Measurements from ENCODE around the gene ELK4.

The ELK4 gene

GRCh38 chr1:205583461-205584130, 48.2 kb downstream of the ELK4 start:
- H3K4me3 ChIP-seq (ENCODE audit: low read length): no peak overlapping the region
- H4K8ac ChIP-seq (ENCODE audit: low read depth, low read length): no peak overlapping the region
- H3K36me3 ChIP-seq (ENCODE audit: control insufficient read depth, insufficient read depth, low read length): no peaks in the 10 kb centered on the region
- no peak overlapping the region for H3K27ac ChIP-seq (ENCODE audit: low read depth, low read length)
- DNase-seq: no peak
- no peak overlapping the region for H3K9ac ChIP-seq (ENCODE audit: low read length)
- H2BK15ac ChIP-seq (replicated peaks; ENCODE audit: low read depth): no peak overlapping the region
- H2AK5ac ChIP-seq (ENCODE audit: low read length): no peak overlapping the region
- no peak overlapping the region for H3K4ac ChIP-seq (ENCODE audit: low read depth, low read length)
- no peaks in the 10 kb centered on the region for H3K79me2 ChIP-seq (ENCODE audit: control insufficient read depth, insufficient read depth, low read length)
- H3K27me3 ChIP-seq (ENCODE audit: insufficient read depth, low read length, poor library complexity): no peaks in the 10 kb centered on the region
- no peak overlapping the region for H3K23ac ChIP-seq (ENCODE audit: low read length)
- no peaks in the 10 kb centered on the region for H3K4me1 ChIP-seq (ENCODE audit: control insufficient read depth, low read depth, low read length)
- no peak overlapping the region for H2BK120ac ChIP-seq (ENCODE audit: low read depth, low read length)
- H2BK5ac ChIP-seq (ENCODE audit: low read length): no peak overlapping the region
- H3K4me2 ChIP-seq (ENCODE audit: low read length): no peak overlapping the region
- H3K79me1 ChIP-seq (ENCODE audit: low read length): no peaks in the 10 kb centered on the region
- no peak overlapping the region for H3K56ac ChIP-seq (ENCODE audit: low read length)
- no CpG with 5 or more reads among the region's 7 CpGs for WGBS (ENCODE audit: extremely low coverage, insufficient coverage, low lambda C conversion rate)
- no peak overlapping the region for H3K18ac ChIP-seq (ENCODE audit: low read length)
- H4K5ac ChIP-seq (ENCODE audit: low read length): no peak overlapping the region

- Histone ChIP-seq H3K4me1 (ENCODE audit: control insufficient read depth, low read depth, low read length) (no peaks in the 10 kb centered on the region), H2AK5ac (ENCODE audit: low read length) (no peak overlapping the region), H2BK120ac (ENCODE audit: low read depth, low read length) (no peak overlapping the region), H3K9ac (ENCODE audit: low read length) (no peak overlapping the region), H3K23ac (ENCODE audit: low read length) (no peak overlapping the region), H3K18ac (ENCODE audit: low read length) (no peak overlapping the region), H3K27me3 (ENCODE audit: insufficient read depth, low read length, poor library complexity) (no peaks in the 10 kb centered on the region), H3K79me2 (ENCODE audit: control insufficient read depth, insufficient read depth, low read length) (no peaks in the 10 kb centered on the region), H4K5ac (ENCODE audit: low read length) (no peak overlapping the region), H3K56ac (ENCODE audit: low read length) (no peak overlapping the region), H3K4ac (ENCODE audit: low read depth, low read length) (no peak overlapping the region), H3K79me1 (ENCODE audit: low read length) (no peaks in the 10 kb centered on the region), H4K8ac (ENCODE audit: low read depth, low read length) (no peak overlapping the region), H3K4me3 (ENCODE audit: low read length) (no peak overlapping the region), H3K36me3 (ENCODE audit: control insufficient read depth, insufficient read depth, low read length) (no peaks in the 10 kb centered on the region), H2BK15ac (replicated peaks; ENCODE audit: low read depth) (no peak overlapping the region), H3K4me2 (ENCODE audit: low read length) (no peak overlapping the region), H2BK5ac (ENCODE audit: low read length) (no peak overlapping the region), H3K27ac (ENCODE audit: low read depth, low read length) (no peak overlapping the region)
- DNase-seq: no peak
- no CpG with 5 or more reads among the region's 6 CpGs for WGBS (ENCODE audit: extremely low coverage, insufficient coverage, low lambda C conversion rate)
Observed at GRCh38 chr1:205582471-205583291, 49.1 kb downstream of the ELK4 start.

GRCh38 chr1:205582046-205582445, 49.8 kb downstream of the ELK4 start:
- H2BK15ac ChIP-seq (replicated peaks; ENCODE audit: low read depth): no peak overlapping the region
- no peaks in the 10 kb centered on the region for H3K4me1 ChIP-seq (ENCODE audit: control insufficient read depth, low read depth, low read length)
- no peaks in the 10 kb centered on the region for H3K27me3 ChIP-seq (ENCODE audit: insufficient read depth, low read length, poor library complexity)
- no peaks in the 10 kb centered on the region for H3K79me1 ChIP-seq (ENCODE audit: low read length)
- H3K27ac ChIP-seq (ENCODE audit: low read depth, low read length): no peak overlapping the region
- H4K5ac ChIP-seq (ENCODE audit: low read length): no peak overlapping the region
- H3K23ac ChIP-seq (ENCODE audit: low read length): no peak overlapping the region
- H3K4ac ChIP-seq (ENCODE audit: low read depth, low read length): no peak overlapping the region
- no peak overlapping the region for H2BK120ac ChIP-seq (ENCODE audit: low read depth, low read length)
- no peaks in the 10 kb centered on the region for H3K79me2 ChIP-seq (ENCODE audit: control insufficient read depth, insufficient read depth, low read length)
- H3K4me3 ChIP-seq (ENCODE audit: low read length): no peak overlapping the region
- no peak overlapping the region for H2AK5ac ChIP-seq (ENCODE audit: low read length)
- no peaks in the 10 kb centered on the region for H3K36me3 ChIP-seq (ENCODE audit: control insufficient read depth, insufficient read depth, low read length)
- no peak overlapping the region for H3K56ac ChIP-seq (ENCODE audit: low read length)
- H4K8ac ChIP-seq (ENCODE audit: low read depth, low read length): no peak overlapping the region
- WGBS (ENCODE audit: extremely low coverage, insufficient coverage, low lambda C conversion rate): no CpG with 5 or more reads among the region's 11 CpGs
- no peak overlapping the region for H3K18ac ChIP-seq (ENCODE audit: low read length)
- H2BK5ac ChIP-seq (ENCODE audit: low read length): no peak overlapping the region
- no peak for DNase-seq
- no peak overlapping the region for H3K9ac ChIP-seq (ENCODE audit: low read length)
- no peak overlapping the region for H3K4me2 ChIP-seq (ENCODE audit: low read length)

- Histone ChIP-seq H3K4me2 (ENCODE audit: low read length) (no peak overlapping the region), H3K4me1 (ENCODE audit: control insufficient read depth, low read depth, low read length) (no peaks in the 10 kb centered on the region), H3K4me3 (ENCODE audit: low read length) (no peak overlapping the region), H3K79me1 (ENCODE audit: low read length) (no peaks in the 10 kb centered on the region), H3K56ac (ENCODE audit: low read length) (no peak overlapping the region), H3K23ac (ENCODE audit: low read length) (no peak overlapping the region), H4K8ac (ENCODE audit: low read depth, low read length) (no peak overlapping the region), H3K4ac (ENCODE audit: low read depth, low read length) (no peak overlapping the region), H2AK5ac (ENCODE audit: low read length) (no peak overlapping the region), H3K27me3 (ENCODE audit: insufficient read depth, low read length, poor library complexity) (no peaks in the 10 kb centered on the region), H2BK120ac (ENCODE audit: low read depth, low read length) (no peak overlapping the region), H3K36me3 (ENCODE audit: control insufficient read depth, insufficient read depth, low read length) (no peaks in the 10 kb centered on the region), H3K18ac (ENCODE audit: low read length) (no peak overlapping the region), H3K9ac (ENCODE audit: low read length) (no peak overlapping the region), H3K79me2 (ENCODE audit: control insufficient read depth, insufficient read depth, low read length) (no peaks in the 10 kb centered on the region), H4K5ac (ENCODE audit: low read length) (no peak overlapping the region), H2BK15ac (replicated peaks; ENCODE audit: low read depth) (no peak overlapping the region), H2BK5ac (ENCODE audit: low read length) (no peak overlapping the region), H3K27ac (ENCODE audit: low read depth, low read length) (no peak overlapping the region)
- no CpG with 5 or more reads among the region's 9 CpGs for WGBS (ENCODE audit: extremely low coverage, insufficient coverage, low lambda C conversion rate)
- DNase-seq: no peak
Observed at GRCh38 chr1:205581321-205581980, 50.4 kb downstream of the ELK4 start.

- H3K79me2 ChIP-seq (ENCODE audit: control insufficient read depth, insufficient read depth, low read length): no peaks in the 10 kb centered on the region
- no peaks in the 10 kb centered on the region for H3K4me1 ChIP-seq (ENCODE audit: control insufficient read depth, low read depth, low read length)
- no peak overlapping the region for H3K9ac ChIP-seq (ENCODE audit: low read length)
- H3K27me3 ChIP-seq (ENCODE audit: insufficient read depth, low read length, poor library complexity): no peaks in the 10 kb centered on the region
- no peaks in the 10 kb centered on the region for H3K36me3 ChIP-seq (ENCODE audit: control insufficient read depth, insufficient read depth, low read length)
- no peak overlapping the region for H4K5ac ChIP-seq (ENCODE audit: low read length)
- H3K4me3 ChIP-seq (ENCODE audit: low read length): no peak overlapping the region
- H2AK5ac ChIP-seq (ENCODE audit: low read length): no peak overlapping the region
- H2BK15ac ChIP-seq (replicated peaks; ENCODE audit: low read depth): no peak overlapping the region
- H3K4ac ChIP-seq (ENCODE audit: low read depth, low read length): no peak overlapping the region
- no peaks in the 10 kb centered on the region for H3K79me1 ChIP-seq (ENCODE audit: low read length)
- no peak overlapping the region for H2BK5ac ChIP-seq (ENCODE audit: low read length)
- H2BK120ac ChIP-seq (ENCODE audit: low read depth, low read length): no peak overlapping the region
- DNase-seq: no peak
- WGBS (ENCODE audit: extremely low coverage, insufficient coverage, low lambda C conversion rate): no CpG with 5 or more reads among the region's 3 CpGs
- H3K23ac ChIP-seq (ENCODE audit: low read length): no peak overlapping the region
- no peak overlapping the region for H3K56ac ChIP-seq (ENCODE audit: low read length)
- no peak overlapping the region for H3K4me2 ChIP-seq (ENCODE audit: low read length)
- H3K27ac ChIP-seq (ENCODE audit: low read depth, low read length): no peak overlapping the region
- no peak overlapping the region for H3K18ac ChIP-seq (ENCODE audit: low read length)
- no peak overlapping the region for H4K8ac ChIP-seq (ENCODE audit: low read depth, low read length)
Observed at GRCh38 chr1:205580923-205581180, 51.0 kb downstream of the ELK4 start.
